Effector CD4-positive, alpha-beta T cell (primary cell): ENCODE data around the gene SMG9.
"Not testable (repeated sequence)": the region's sequence is repeated elsewhere in the genome, so short reads cannot be mapped to it uniquely, and the experiment has no call there.

Source experiments
- DNase-seq: peaks from one replicate; pipeline ENCODE4 v3.0.0-alpha.2; 2020

The SMG9 gene

GRCh38 chr19:43779147-43779819, 24.5 kb upstream of the SMG9 start:
- no peak for DNase-seq

GRCh38 chr19:43778651-43779050, 23.9 kb upstream of the SMG9 start:
- no peak for DNase-seq

GRCh38 chr19:43777163-43777695, 22.5 kb upstream of the SMG9 start:
- DNase-seq = peak; percentile 33

GRCh38 chr19:43776286-43776685, 21.5 kb upstream of the SMG9 start:
- no peak for DNase-seq

GRCh38 chr19:43775299-43775890, 20.6 kb upstream of the SMG9 start:
- DNase-seq = no peak

GRCh38 chr19:43774940-43775258, 20.1 kb upstream of the SMG9 start:
- not testable (repeated sequence) for DNase-seq

GRCh38 chr19:43774103-43774939, 19.6 kb upstream of the SMG9 start:
- DNase-seq = no peak

GRCh38 chr19:43773725-43774102, 19.0 kb upstream of the SMG9 start:
- DNase-seq = no peak

GRCh38 chr19:43769256-43769655, 14.5 kb upstream of the SMG9 start:
- no peak for DNase-seq

- DNase-seq = no peak
These were observed 13.7 kb upstream of the SMG9 start for GRCh38 chr19:43768273-43769050.

GRCh38 chr19:43767818-43768217, 13.1 kb upstream of the SMG9 start:
- DNase-seq = no peak

GRCh38 chr19:43767316-43767715, 12.6 kb upstream of the SMG9 start:
- DNase-seq = no peak

- DNase-seq = no peak
These were observed 11.9 kb upstream of the SMG9 start for GRCh38 chr19:43766755-43767043.

- DNase-seq = peak; percentile 64
These were observed 10.5 kb upstream of the SMG9 start for GRCh38 chr19:43765109-43765876.

- DNase-seq = not testable (repeated sequence)
These were observed 9.9 kb upstream of the SMG9 start for GRCh38 chr19:43764684-43765083.

GRCh38 chr19:43763473-43763939, 8.7 kb upstream of the SMG9 start:
- DNase-seq = no peak

GRCh38 chr19:43762814-43763213, 8.1 kb upstream of the SMG9 start:
- DNase-seq = no peak

GRCh38 chr19:43760941-43761340, 6.2 kb upstream of the SMG9 start:
- no peak for DNase-seq

GRCh38 chr19:43759515-43759914, 4.8 kb upstream of the SMG9 start:
- no peak for DNase-seq

GRCh38 chr19:43755256-43755801, 567 bp upstream of the SMG9 start:
- DNase-seq = peak; percentile 64

- no peak for DNase-seq
These were observed 584 bp downstream of the SMG9 start for GRCh38 chr19:43754253-43754502.

GRCh38 chr19:43752287-43752875, 2.4 kb downstream of the SMG9 start:
- no peak for DNase-seq
